Measurements from ENCODE around the gene SCARB1.

- TF ChIP-seq CTCF (conservative IDR thresholded peaks at IDR 0.05; ENCODE audit: low read depth in 2 of 2): no peak
- TF ChIP-seq POLR2AphosphoS5 (IDR thresholded peaks at IDR 0.05; ENCODE audit: low read depth): no peak
- no peak for TF ChIP-seq CREB1 (CRISPR knock-in tag; IDR thresholded peaks at IDR 0.05; ENCODE audit: low read depth)
- TF ChIP-seq JUNB (IDR thresholded peaks at IDR 0.05; ENCODE audit: unreplicated experiment): no peak
- no peak for TF ChIP-seq REST (IDR thresholded peaks at IDR 0.05; ENCODE audit: unreplicated experiment)
- TF ChIP-seq EZH2 (IDR thresholded peaks at IDR 0.05; ENCODE audit: low read depth, unreplicated experiment): no peak
These were observed 89.0 kb downstream of the SCARB1 start for GRCh38 chr12:124774462-124775167.

All from GM23338 (cell line).